HG03565 (cell line): Measurements from ENCODE around the gene MTSS2.
"Not testable (repeated sequence)": the region's sequence is repeated elsewhere in the genome, so short reads cannot be mapped to it uniquely, and the experiment has no call there.

Experiments
- ATAC-seq: cut with Tn5 transposase; IDR thresholded peaks from one replicate; pipeline ENCODE4 v1.9.1; 2021; ENCODE audit warnings: mild to moderate bottlenecking, moderate library complexity; ENCODE audit not compliant: unreplicated experiment

MTSS2 gene

GRCh38 chr16:70676675-70677498, 9.0 kb downstream of the MTSS2 start:
- ATAC-seq = no peak

GRCh38 chr16:70675851-70676513, 9.9 kb downstream of the MTSS2 start:
- no peak for ATAC-seq

- no peak for ATAC-seq
These were observed 11.4 kb downstream of the MTSS2 start for GRCh38 chr16:70674221-70675014.

GRCh38 chr16:70670938-70671337, 14.9 kb downstream of the MTSS2 start:
- ATAC-seq = not testable (repeated sequence)

GRCh38 chr16:70670175-70670574, 15.7 kb downstream of the MTSS2 start:
- no peak for ATAC-seq

GRCh38 chr16:70665806-70666735, 19.8 kb downstream of the MTSS2 start:
- ATAC-seq = no peak

GRCh38 chr16:70665113-70665694, 20.6 kb downstream of the MTSS2 start:
- no peak for ATAC-seq

- no peak for ATAC-seq
These were observed 21.3 kb downstream of the MTSS2 start for GRCh38 chr16:70664325-70665112.

GRCh38 chr16:70663524-70664324, 22.1 kb downstream of the MTSS2 start:
- no peak for ATAC-seq

GRCh38 chr16:70662991-70663523, 22.8 kb downstream of the MTSS2 start:
- ATAC-seq = no peak

GRCh38 chr16:70661918-70662641, 23.8 kb downstream of the MTSS2 start:
- ATAC-seq = no peak

GRCh38 chr16:70661534-70661917, 24.3 kb downstream of the MTSS2 start:
- no peak for ATAC-seq

GRCh38 chr16:70660672-70661350, 25.0 kb downstream of the MTSS2 start:
- no peak for ATAC-seq

GRCh38 chr16:70659953-70660671, 25.7 kb downstream of the MTSS2 start:
- ATAC-seq = no peak

GRCh38 chr16:70659546-70659945, 26.3 kb downstream of the MTSS2 start:
- no peak for ATAC-seq

GRCh38 chr16:70658921-70659320, 26.9 kb downstream of the MTSS2 start:
- no peak for ATAC-seq
